CD4-positive, alpha-beta T cell (primary cell): Measurements from ENCODE around the gene NIF3L1. TPM values are rescaled to one million over a fixed set of nuclear protein-coding genes. Genes with fewer than 3 reads are reported as not detected.

ENCODE experiments used
- ATAC-seq: fragments of 200-7000 bp; cut with Tn5 transposase; one replicate; pipeline ENCODE4 v1.10.0; 2022; ENCODE audit warnings: mild to moderate bottlenecking; ENCODE audit not compliant: poor library complexity
- CTCF ChIA-PET: fragments of 350-600 bp; sonication (Branson Sonifier 250); formaldehyde crosslinking; loops from one replicate; lab custom pipeline; 2021; ENCODE audit warnings: antibody characterized with exemption, inconsistent platforms; lab: Charles Lee
- POLR2A ChIA-PET: fragments of 350-600 bp; sonication (Branson Sonifier 250); formaldehyde crosslinking; loops from one replicate; lab custom pipeline; 2021; ENCODE audit warnings: antibody characterized with exemption, inconsistent platforms; lab: Charles Lee
- DNase-seq, 14 experiments: peaks; one replicate each; pipeline ENCODE4 v3.0.0-alpha.2; 2013 to 2020; ENCODE audit warnings: mixed read lengths in 2 of 14
- H3K27ac ChIP-seq, 2 donors: one replicate each; pipeline versions ENCODE4 v1.5.1 to v1.7.0; 2013; ENCODE audit warnings: low read length in 2 of 2, low read depth in 1 of 2, mild to moderate bottlenecking in 1 of 2
- H3K27me3 ChIP-seq, 2 experiments: 1 replicate in 1 of 2; 2 replicates in 1 of 2; pipeline versions ENCODE4 v1.6.1 to v1.7.0; 2013; ENCODE audit warnings: low read length in 2 of 2, control low read depth in 1 of 2, mild to moderate bottlenecking in 1 of 2, moderate library complexity in 1 of 2; ENCODE audit not compliant: insufficient read depth in 2 of 2, control insufficient read depth in 1 of 2
- H3K36me3 ChIP-seq: one replicate; pipeline ENCODE4 v1.6.1; 2013; ENCODE audit warnings: low read length, control low read depth; ENCODE audit not compliant: insufficient read depth
- H3K4me1 ChIP-seq: one replicate; pipeline ENCODE4 v1.6.1; 2013; ENCODE audit warnings: low read length, control low read depth; ENCODE audit not compliant: insufficient read depth
- H3K4me3 ChIP-seq: one replicate; pipeline ENCODE4 v1.5.1; 2013; ENCODE audit warnings: mild to moderate bottlenecking, low read length, moderate library complexity
- H3K9me3 ChIP-seq, 2 experiments: 1 replicate in 1 of 2; 2 replicates in 1 of 2; pipeline versions ENCODE4 v1.6.1 to v1.7.0; 2013; ENCODE audit warnings: low read length in 2 of 2, mild to moderate bottlenecking in 2 of 2, control low read depth in 1 of 2, moderate library complexity in 1 of 2; ENCODE audit not compliant: control insufficient read depth in 1 of 2, insufficient read depth in 1 of 2
- H3K27ac Mint-ChIP-seq: one replicate; pipeline ENCODE4 v1.8.0; 2020; ENCODE audit warnings: mixed read lengths
- H3K27me3 Mint-ChIP-seq: one replicate; pipeline ENCODE4 v1.8.0; 2021; ENCODE audit warnings: mixed read lengths
- H3K36me3 Mint-ChIP-seq: one replicate; pipeline ENCODE4 v1.8.0; 2021; ENCODE audit warnings: low read depth, mixed read lengths
- H3K4me1 Mint-ChIP-seq: one replicate; pipeline ENCODE4 v1.8.0; 2021; ENCODE audit warnings: low read depth, mixed read lengths
- H3K4me3 Mint-ChIP-seq: one replicate; pipeline ENCODE4 v1.8.0; 2020; ENCODE audit warnings: mild to moderate bottlenecking, mixed read lengths
- H3K9me3 Mint-ChIP-seq: one replicate; pipeline ENCODE4 v1.8.0; 2020; ENCODE audit warnings: mixed read lengths
- intact Hi-C, 2 experiments: fragments of 100-400 bp; cut with DNase I in 1 of 2; cut with micrococcal nuclease in 1 of 2; formaldehyde crosslinking; loops; one replicate each; pipeline versions ENCODE4 v1.15.1 to v1.9.0; 2023 to 2025; cut with DNase I, micrococcal nuclease
- total RNA-seq, 174 experiments: library from RNA in 2 of 174; stranded (reverse) in 2 of 174; gene quantifications; one replicate each; pipeline ENCODE4 v1.2.3 and lab custom pipeline; 2021 to 2026
- TF ChIP-seq, protein P1 (sequence below): fragments of 200-600 bp; IDR thresholded peaks from one replicate; pipeline ENCODE4 v1.8.0; 2022; ENCODE audit warnings: antibody characterized with exemption, mild to moderate bottlenecking

The NIF3L1 gene
- total RNA-seq, 2 experiments from 2014 or later, result 6.1 to 6.7 TPM

DNA sequence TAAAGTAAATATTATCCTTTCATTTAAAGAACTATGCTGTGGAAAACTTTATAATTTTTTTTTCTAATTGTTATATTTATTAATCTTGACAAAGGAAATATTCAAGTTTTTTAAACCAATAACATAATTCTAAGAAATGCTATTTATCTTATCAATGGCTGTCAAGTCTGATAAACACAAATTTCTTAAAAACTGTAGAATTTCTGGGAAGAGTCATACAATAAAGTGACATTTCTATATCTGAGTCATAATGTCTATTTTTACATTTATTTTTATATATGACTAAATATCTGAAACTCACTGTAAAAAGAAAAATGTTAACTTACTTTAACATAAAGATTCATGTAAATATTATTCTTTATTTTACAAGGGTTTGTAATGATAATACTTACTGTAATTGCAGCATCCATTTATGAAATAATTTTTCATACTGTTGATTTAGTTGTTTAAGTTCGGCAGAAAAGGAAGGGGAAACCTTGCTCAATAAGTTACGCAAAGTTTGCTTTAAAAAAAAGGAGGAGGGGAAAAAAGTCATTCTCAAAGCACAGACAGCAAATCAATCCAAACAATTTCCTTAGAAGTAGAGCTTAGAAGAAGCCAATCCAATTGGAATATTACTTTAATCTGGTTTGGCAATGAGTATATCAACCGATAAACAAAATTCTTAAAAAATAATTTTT, 41.9 kb downstream of the NIF3L1 start:
- H3K4me1 ChIP-seq, result no peaks in the 10 kb centered on the region
- CTCF ChIA-PET, result no interaction called here
- H3K27ac ChIP-seq, result no peak overlapping the region
- no peaks in the 10 kb centered on the region for H3K9me3 ChIP-seq
- peaks cover 63% of the 10 kb centered on the region for H3K36me3 ChIP-seq
- H3K9me3 Mint-ChIP-seq, result no peaks in the 10 kb centered on the region
- H3K27ac Mint-ChIP-seq, result no peak overlapping the region
- TF ChIP-seq, protein P1, sequence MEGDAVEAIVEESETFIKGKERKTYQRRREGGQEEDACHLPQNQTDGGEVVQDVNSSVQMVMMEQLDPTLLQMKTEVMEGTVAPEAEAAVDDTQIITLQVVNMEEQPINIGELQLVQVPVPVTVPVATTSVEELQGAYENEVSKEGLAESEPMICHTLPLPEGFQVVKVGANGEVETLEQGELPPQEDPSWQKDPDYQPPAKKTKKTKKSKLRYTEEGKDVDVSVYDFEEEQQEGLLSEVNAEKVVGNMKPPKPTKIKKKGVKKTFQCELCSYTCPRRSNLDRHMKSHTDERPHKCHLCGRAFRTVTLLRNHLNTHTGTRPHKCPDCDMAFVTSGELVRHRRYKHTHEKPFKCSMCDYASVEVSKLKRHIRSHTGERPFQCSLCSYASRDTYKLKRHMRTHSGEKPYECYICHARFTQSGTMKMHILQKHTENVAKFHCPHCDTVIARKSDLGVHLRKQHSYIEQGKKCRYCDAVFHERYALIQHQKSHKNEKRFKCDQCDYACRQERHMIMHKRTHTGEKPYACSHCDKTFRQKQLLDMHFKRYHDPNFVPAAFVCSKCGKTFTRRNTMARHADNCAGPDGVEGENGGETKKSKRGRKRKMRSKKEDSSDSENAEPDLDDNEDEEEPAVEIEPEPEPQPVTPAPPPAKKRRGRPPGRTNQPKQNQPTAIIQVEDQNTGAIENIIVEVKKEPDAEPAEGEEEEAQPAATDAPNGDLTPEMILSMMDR, result no peak
- intact Hi-C loops, result no loop called here
- no peak overlapping the region for H3K4me3 ChIP-seq
- no peaks in the 10 kb centered on the region for H3K27me3 ChIP-seq
- peaks cover 67% of the 10 kb centered on the region for H3K36me3 Mint-ChIP-seq
- no peaks in the 10 kb centered on the region for H3K4me1 Mint-ChIP-seq
- H3K27me3 Mint-ChIP-seq, result no peaks in the 10 kb centered on the region
- DNase-seq (no peak), ATAC-seq (no peak)
- H3K4me3 Mint-ChIP-seq, result no peak overlapping the region
- POLR2A ChIA-PET, result no interaction called here

GRCh38 chr2:200939832-200940231, 50.7 kb downstream of the NIF3L1 start:
- ATAC-seq (no peak), DNase-seq (no peak)
- H3K4me3 Mint-ChIP-seq, result no peak overlapping the region
- TF ChIP-seq, protein P1, result no peak
- peaks cover 3% of the 10 kb centered on the region for H3K4me1 Mint-ChIP-seq
- Histone ChIP-seq H3K27ac (no peak overlapping the region), H3K27me3 (no peaks in the 10 kb centered on the region), H3K4me3 (no peak overlapping the region), H3K36me3 (peaks cover 76% of the 10 kb centered on the region), H3K4me1 (no peaks in the 10 kb centered on the region), H3K9me3 (no peaks in the 10 kb centered on the region)
- ChIA-PET POLR2A (interaction anchor here (0.6 kb wide), 1 partner anchor 1482 kb away, joined by 3 read pairs; no protein-coding TSS in a partner anchor), CTCF (interaction anchor here (1.0 to 1.4 kb wide), 2 partner anchors 25 to 126 kb away, joined by 3 to 4 read pairs; no protein-coding TSS in a partner anchor)
- H3K27ac Mint-ChIP-seq, result no peak overlapping the region
- intact Hi-C loops, result no loop called here
- peaks cover 90% of the 10 kb centered on the region for H3K36me3 Mint-ChIP-seq
- H3K9me3 Mint-ChIP-seq, result no peaks in the 10 kb centered on the region
- no peaks in the 10 kb centered on the region for H3K27me3 Mint-ChIP-seq

- ChIA-PET CTCF (no interaction called here), POLR2A (no interaction called here)
- DNase-seq (no peak), ATAC-seq (no peak)
- Mint-ChIP-seq H3K4me1 (peaks cover 3% of the 10 kb centered on the region), H3K36me3 (peaks cover 86% of the 10 kb centered on the region), H3K4me3 (no peak overlapping the region), H3K9me3 (no peaks in the 10 kb centered on the region), H3K27ac (no peak overlapping the region), H3K27me3 (no peaks in the 10 kb centered on the region)
- H3K4me1 ChIP-seq, result no peaks in the 10 kb centered on the region
- H3K27me3 ChIP-seq, result no peaks in the 10 kb centered on the region
- intact Hi-C loops, result no loop called here
- H3K36me3 ChIP-seq, result peaks cover 72% of the 10 kb centered on the region
- no peaks in the 10 kb centered on the region for H3K9me3 ChIP-seq
- TF ChIP-seq, protein P1, result no peak
- H3K4me3 ChIP-seq, result no peak overlapping the region
- H3K27ac ChIP-seq, result no peak overlapping the region
Measured at GRCh38 chr2:200943527-200944105, 54.4 kb downstream of the NIF3L1 start.
